Fibroblast of skin of scalp (primary cell): ENCODE results near the gene ANKS1B.
"Not testable (repeated sequence)": the region's sequence is repeated elsewhere in the genome, so short reads cannot be mapped to it uniquely, and the experiment has no call there.

Experiments used
- DNase-seq: peaks from one replicate; pipeline ENCODE4 v3.0.0-alpha.2; 2013

ANKS1B gene

DNA sequence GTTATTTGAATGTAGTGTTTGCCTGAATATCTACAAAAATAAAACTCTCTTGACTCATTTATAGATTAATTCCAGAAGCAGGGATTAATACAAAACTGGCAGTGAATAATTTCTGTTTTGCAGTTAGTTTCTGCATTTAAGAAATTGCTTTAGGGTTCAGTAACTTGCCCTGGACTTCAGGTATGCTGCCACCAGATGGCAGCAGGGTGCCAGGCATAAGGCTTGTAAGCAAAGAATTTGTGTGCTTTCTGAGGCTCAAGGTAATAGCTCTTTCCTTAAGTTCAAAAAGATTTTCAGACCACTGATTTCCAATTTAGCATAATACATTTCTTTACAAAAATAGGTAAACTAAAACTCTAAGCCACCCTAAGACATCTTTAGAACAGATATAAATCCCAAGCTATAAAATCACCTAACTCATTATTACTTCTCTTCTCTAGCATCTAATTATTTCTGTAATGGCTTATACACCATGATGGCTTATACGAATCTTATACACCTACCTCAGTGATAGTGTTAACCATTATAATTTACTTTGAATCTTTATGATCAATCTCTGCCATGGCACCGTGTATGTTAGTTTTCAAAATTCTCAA lies 941.3 kb downstream of the ANKS1B start:
- peak; percentile 65 for DNase-seq

DNA sequence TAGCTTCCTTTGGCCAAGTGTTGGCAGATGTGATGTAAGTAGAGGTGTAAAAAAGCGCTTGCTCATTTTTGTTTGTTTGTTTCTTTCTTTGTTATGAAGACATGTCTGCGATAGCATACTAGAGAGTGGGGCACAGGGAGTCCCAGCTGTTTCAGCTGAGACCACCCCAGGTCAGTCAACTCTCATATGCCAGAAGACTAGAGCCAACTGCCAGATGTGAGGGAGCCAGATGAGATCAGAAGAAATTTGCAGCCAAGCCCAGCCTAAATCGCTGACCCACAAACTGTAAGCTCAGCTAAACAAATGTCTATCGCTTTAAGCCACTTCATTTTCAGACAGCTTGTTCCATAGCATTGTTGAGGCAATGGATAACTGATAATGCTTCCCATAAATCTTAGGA lies 942.5 kb downstream of the ANKS1B start:
- no peak for DNase-seq

DNA sequence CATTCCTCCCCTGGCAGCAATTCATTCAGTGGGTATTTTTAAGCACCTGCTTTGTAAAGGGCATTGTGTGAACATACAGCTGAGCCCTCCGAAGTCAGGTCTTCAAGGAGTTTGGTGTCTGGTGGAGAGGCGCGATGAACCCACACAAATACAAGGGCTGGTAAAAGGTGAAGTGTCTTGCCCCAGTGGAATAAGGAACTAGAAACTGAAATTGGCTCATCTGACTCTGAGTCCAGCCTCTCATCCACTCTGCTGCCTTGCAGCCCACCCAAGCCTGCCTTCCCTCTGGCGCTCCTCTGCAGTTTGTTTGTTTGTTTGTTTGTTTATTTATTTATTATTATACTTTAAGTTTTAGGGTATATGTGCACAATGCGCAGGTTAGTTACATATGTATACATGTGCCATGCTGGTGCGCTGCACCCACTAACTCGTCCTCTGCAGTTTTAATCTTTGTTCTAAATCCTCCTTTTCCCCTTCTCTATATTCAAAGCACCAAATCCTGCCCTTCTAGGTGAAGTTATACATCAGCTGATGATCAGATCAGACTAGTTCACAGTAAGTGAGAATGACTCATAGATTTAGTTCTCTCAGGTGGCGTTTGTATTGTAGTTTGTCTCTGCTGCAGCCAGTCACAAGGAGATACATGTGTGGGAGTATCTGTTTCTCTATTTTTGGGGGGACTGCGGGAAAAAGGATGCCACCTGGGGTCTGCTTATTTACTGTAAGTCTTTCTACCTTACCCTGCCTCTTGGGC lies 945.2 kb downstream of the ANKS1B start:
- no peak for DNase-seq

DNA sequence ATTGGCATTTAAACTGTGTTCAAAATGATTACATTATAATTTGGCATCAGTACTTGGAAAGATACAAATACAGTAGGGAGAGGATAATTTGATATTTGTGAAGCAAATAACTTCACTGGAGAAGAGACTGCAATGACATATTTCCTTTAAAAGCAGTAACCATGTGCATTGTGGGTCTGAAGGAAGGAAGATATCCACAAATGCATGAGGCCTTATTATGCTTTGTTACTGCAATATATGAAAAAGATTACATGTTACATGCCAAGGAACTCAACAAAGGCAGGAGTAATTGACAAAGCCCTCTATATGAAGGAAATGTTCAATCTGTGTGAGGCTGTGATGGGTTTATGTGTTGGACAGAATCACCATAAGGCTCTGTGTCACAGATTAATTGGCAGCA lies 948.2 kb downstream of the ANKS1B start:
- no peak for DNase-seq

DNA sequence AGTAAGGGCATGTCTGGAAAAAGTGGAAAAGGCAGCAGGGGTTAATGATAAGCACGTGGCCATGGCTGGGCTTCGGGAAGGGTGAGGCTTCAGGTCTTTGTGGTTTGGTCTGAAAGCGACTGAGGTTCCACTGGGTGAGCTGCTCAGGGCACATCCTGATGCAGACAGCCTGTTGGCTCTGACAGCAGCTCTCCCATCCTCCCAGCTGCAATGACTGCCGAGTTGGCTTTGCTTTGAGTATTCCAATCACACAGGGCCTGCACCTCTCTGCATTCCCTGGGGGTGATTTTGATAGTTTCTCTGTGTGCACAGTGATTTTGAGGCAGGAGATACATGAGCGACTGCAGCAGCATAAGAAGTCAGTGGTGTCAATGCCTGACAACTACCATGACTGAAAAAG lies 948.9 kb downstream of the ANKS1B start:
- DNase-seq = no peak

DNA sequence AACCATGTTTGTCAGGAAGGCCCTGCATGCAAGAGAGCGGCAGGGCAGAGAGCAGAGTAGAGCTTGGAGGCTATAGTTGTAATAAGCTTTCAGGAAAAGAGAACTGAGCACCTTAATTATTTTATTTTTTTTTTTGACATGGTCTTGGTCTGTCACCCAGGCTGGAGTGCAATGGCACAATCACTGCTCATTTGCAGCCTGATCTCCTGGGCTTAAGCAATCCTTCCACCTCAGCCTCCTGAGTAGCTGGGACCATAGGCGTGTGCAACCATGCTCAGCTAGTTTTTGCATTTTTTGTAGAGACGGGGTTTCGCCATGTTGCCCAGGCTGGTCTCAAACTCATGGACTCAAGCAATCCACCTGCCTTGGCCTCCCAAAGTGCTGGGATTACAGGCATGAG lies 950.5 kb downstream of the ANKS1B start:
- not testable (repeated sequence) for DNase-seq

DNA sequence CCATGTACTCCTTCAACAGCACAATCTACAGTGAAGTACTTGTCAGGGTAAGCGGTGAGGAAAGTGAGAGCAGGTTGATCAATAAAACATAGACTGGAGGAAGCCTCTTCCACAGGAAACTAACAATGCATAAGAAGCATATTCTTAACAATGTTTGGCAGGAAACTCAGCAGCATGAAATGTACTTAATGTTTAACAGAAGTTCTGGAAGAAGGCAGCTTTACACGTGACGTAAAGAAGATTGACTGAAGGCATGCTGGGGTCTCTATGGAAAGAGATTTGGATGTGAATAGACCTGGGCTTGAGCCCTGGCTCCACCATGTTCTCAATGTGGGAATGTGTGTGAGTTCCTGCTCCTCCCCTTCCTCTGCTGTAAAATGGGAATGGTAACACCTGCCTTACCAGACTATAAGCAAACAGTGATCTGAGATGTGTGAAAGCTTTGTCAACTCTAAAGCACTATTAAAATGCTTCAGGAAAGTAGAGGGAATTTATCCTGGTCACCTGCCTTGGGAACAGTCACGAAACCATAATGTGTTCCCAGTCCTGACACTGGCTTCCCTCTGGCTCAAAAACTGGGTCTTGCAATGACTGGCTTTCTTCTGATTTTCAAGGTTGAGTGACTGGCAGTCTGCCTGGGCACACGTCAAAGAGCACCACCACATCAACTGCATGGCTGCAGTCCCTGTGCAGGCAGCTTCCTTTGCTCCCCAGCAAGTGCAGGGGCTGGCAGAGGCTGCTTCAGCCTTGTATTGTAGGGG lies 955.0 kb downstream of the ANKS1B start:
- DNase-seq = no peak

DNA sequence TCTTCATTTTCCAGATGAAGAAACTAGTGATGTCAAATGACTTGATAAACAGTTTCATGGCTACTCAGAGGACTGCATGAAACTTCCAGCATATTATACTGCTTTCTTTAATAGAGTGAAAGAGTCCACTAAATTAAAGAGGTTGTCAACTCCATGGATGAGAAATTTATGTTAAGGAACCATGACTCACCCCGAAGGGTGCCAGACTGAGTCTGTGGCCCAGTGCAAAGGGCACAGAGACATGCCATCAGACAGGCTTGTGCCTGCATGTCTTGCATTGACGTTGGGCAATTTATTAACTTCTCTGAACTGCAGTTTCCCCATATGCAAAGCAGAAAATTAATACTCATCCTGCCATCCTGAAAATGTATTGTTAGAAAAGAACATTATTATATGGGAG lies 957.3 kb downstream of the ANKS1B start:
- no peak for DNase-seq

DNA sequence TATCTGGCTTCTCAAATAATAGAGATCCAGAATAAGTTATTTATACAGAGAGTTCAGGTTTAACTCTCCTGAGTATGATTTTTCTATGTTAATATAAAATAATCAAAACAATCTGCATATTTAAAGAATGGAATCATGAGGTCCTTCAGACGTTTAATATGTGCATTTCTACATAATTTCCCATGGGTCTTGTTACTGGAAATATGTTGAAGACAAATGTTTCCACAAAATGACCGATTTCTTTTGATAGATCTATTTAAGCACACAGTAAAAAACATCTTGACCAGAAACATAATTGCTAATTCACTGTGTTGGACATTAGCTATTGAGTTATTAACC lies 957.7 kb downstream of the ANKS1B start:
- no peak for DNase-seq

DNA sequence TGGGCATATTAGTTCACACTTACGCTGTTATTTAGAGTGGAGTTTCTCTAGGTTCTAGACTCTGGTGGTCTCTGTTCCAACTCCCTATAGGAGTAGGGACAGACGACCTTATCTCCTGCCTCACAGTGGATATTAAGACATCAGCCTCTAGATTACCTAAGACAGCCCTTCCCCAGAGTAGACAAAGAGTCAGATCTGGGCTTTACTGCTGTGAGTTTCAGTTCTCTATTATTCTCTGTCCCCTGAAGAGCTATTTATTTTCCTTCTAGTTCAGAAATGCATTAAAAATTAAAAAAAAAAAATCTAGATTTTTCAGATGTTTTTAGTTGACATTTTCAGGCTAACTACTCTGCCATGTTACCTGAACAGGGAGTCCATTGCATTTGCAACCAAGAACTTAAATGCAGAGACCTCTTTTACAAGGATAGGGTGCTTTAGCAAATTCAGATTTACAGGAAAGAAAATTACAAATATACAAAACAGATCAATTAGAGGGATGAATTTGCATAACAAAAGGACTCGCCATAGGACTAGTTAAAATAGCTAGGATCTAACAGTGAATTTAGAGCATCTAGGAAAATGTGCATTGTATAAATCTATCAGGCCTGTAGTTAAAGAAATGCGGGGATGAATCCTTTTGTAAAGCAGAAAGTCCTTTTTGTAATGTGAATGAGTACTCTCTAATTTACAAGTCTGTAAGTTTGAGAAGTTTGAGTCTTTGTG lies 958.2 kb downstream of the ANKS1B start:
- DNase-seq = no peak

DNA sequence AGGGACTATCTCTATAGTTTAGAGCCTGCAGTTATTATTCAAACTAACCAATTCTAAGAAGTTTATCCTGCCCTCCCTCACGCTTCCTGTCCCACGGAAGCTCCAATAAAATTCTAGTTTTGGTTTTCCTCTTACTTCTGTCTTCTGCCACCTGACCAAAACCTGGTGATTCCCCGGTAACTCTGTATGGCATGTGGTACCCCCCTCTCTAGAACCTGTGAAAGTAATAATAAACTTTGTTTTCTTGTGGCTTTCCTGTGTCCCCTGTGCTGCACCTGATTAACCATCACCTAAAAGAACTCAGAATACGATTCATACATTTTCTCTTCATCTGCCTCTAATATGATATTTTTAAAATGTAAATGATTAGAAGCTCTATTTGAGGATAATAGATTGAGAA lies 959.9 kb downstream of the ANKS1B start:
- DNase-seq = no peak

DNA sequence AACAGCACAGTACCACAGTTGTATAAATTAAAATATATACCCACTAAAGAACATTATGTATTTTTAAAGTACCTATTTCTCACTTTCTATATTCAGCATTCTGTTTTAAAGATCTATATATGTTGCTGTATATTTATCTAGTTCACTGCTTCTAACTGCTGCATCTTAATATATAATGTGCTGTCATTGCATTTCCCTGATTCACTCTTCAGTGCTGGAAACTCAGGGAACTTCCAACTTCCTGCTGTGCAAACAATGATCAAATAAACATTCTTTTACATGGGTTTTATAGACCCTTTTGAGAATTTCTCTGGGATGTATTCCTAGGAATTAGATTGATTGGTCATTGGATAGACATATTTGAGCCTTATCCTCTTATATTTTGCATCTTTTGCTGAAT lies 960.5 kb downstream of the ANKS1B start:
- no peak for DNase-seq

DNA sequence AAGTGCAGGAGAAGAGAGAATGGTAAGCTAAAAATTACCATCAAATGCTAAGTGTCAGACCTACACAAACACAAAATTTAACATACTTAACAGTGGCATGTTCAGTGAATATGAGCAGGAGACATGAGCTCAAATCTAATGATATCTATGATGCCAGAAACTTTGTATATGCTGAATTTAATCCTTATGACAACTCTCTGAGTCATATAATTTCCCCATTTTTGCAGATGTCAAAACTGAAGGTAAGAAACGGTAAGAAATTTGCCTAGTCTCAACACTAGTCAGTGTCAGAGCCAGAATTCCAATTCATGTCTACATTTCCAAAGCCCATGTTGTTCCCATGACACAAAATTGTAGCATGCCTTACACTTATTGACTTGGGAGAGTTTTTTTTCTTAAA lies 963.9 kb downstream of the ANKS1B start:
- DNase-seq = no peak

DNA sequence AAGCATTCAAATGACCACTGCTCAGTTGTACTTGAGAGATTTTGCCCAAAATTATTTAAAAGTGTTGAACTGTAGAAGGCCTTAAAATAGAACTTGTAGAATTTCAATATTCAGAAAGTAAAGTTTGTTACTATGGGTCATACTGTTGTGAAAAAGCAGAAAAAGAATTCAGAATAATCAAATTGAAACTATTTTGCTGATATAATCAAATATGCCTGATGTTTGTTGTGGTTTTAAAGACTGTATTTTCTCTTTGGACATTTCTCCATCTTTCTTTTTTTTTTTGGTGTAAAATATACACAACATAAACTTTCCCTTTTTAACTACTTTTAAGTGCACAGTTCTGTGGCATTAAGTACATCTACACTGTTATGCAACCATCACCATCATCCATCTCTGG lies 964.9 kb downstream of the ANKS1B start:
- DNase-seq = no peak

DNA sequence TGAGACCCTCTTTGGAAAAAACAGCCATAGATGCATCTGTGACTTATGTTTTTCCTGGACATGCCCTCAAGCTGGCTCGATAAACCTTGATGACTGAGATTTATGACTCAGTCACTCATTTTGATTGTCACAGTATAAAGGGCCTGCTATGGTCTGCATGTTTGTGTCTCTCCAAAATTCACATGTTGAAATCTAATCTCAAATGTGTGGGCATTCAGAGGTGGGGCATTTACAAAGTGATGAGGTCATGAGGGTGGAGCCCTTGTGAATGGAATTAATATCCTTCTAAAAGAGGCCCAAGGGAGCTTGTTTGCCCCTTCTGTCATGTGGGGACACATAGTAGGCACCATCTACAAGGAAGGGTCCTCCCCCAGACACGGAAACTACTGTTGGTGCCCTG lies 966.8 kb downstream of the ANKS1B start:
- DNase-seq = no peak

DNA sequence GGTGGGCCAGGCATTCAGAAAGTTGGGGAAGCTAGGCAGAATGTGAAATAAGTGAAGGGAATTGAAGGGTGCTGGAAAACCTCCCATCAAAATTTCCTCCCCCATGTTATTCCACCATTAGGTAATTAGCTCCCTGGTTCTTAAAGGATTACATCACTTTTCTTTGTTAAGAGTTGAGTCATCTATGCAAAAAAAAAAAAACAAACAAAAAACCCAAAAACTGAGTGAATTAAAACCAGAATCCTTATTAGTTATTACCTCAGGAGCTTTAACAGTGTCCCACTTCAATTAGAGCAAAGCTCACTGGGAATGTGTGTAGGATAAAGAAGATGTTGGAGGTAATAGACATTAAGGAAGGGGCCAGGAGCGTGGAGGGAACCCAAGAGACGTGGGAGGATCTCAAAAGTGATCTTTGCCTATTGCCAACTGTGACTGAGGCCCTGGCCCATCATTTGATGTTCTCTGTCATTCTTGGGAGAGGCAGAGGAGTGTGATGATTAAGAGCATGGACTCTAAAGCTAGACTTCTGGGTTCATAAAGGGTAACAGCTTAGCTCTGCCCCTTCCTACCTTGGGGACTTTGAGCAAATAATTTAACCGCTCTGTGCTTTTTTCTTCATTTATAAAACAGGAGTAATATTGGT lies 975.0 kb downstream of the ANKS1B start:
- DNase-seq = no peak

DNA sequence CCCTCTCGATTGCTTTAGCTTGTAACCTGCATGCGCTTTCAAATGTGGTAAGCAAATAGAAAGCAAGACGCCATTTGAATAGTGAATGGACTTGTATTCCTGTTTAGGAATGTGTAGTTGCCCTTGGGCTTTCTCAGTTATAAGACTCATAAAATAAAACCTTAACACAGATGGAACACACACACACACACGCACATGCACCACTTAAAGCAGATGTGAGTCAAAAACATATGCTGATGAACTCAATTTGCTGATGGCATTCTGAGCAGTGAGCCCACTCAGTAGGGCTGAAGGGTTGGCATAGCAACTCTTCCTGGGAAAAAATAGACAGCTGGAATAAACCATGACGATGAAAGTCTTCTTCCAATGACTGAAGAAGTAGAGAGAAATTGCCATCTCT lies 979.1 kb downstream of the ANKS1B start:
- no peak for DNase-seq

DNA sequence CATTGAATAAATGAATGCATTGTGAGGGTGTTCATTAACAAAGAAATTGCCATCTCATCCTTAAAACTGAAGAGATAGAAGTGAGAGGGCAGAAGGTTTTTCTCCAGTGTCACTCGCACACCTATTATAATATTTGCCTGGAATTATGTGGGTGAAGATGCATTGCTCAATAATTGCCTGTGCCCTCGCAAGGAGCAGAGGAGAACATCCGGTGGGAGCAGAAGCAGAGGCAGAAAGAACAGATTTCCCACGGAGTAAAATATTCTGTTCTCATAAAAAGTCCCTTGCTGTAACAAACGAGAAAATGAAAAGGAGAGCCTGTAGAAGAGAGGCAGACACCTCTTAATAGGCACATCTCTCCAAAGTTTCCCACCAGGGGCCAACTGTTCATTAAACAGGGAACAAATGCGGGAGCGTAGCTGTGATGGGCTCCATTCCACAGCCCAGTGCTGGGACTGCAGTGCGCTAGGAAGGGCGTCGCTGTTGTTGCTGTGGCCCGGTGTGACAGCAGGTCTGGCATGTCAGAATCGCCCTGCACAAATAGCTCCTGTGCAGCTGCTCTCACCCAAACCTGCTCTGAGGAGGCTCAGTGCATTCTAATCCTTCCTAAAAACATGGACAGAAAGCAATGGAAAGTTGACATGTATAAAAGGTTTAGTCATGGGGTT lies 979.8 kb downstream of the ANKS1B start:
- no peak for DNase-seq

DNA sequence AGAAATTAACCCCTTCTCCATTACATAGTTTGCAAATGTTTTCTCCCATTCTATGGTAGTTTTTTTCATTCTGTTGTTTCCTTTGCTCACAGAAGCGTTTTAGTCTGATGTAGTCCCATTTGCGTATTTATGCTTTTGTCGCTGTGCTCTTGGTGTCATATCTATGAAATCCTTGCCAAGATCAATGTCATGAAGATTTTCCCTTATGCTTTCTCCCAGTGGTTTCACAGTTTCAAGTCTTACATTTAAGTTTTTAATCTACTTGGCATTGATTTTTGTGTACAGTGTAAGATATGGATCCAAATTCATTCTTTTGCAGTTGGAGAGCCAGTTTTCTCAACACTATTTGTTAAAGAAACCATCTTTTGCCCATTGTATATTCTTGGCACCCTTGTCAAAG lies 982.0 kb downstream of the ANKS1B start:
- no peak for DNase-seq

DNA sequence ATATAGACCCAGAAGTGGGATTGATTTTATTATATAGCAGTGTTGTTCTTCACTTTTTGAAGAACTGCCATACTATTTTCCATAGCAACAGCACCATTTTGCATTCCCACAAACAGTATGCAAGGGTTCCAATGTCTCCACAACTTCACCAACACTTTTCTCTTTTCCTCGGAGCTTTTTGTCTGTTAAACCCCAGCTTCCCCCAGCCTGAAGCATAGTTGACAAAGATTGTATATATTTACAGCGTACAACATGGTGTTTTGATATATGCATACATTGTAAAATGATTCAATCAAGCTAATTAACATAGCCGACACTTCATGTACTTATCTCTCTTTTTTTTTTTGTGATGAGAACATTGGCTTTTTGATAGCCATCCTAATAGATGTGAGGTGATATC lies 982.6 kb downstream of the ANKS1B start:
- no peak for DNase-seq

DNA sequence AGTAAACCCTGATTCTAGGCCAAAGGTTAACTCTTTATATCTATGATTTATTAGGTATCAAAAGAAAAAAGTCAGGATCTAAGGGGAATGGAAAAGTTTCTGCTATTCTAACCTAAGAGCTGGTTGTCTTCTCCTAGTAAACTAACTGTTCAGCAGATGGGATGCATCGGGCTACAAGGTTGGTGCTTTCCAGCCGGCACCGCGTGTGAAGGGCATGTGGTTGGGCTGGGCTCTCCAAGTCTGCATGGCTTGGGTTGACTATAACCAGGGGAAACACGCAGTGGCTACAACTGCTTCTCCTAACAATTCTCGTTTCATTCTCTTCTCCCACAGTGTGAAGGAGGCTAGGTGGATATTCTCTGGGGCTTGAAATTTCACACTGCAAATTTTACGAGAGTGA lies 985.2 kb downstream of the ANKS1B start:
- DNase-seq = no peak

DNA sequence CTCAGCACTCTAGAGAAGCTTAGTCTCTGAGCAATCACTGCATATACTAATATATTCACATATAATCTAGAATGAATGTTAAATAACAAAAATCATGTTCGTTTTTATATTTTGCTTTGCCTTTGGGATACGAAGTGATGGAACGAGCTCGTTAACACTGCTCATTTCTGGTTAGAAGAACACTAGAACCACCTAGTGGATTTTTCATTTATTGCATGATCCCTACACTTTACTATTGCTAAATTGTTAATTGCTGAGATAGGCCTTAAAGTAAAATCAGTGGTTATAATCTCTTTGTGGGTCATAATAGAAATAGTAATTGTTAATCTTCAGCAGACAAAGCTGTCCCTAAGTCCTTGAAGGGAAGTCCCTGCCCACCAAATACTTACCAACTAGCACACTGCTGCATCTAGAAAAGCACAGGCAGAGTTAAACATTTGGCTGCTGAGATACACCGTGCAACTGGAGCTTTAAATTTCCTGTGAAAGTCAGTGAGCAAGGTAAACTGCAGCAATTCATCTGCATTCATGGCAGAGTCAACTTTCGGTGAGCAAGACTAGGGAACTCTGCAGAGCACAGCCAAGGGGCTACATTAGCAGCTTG lies 985.9 kb downstream of the ANKS1B start:
- DNase-seq = peak; percentile 43
